Ascending aorta (tissue), 2 donors: ENCODE data around the gene HENMT1. TPM values are rescaled to one million over a fixed set of nuclear protein-coding genes. Genes with fewer than 3 reads are reported as not detected.

ENCODE experiments used
- DNase-seq, 2 donors: peaks; one replicate each; pipeline ENCODE4 v3.0.0-alpha.2; 2019; ENCODE audit warnings: low spot score in 2 of 2
- H3K27ac ChIP-seq, 2 donors: fragments of 200-600 bp; sonication (generic); one replicate each; pipeline ENCODE4 v1.5.1; 2016 to 2017; ENCODE audit warnings: mild to moderate bottlenecking in 1 of 2
- H3K27me3 ChIP-seq: fragments of 200-600 bp; sonication (generic); one replicate; pipeline ENCODE4 v1.5.1; 2017
- H3K36me3 ChIP-seq, 2 donors: fragments of 200-600 bp; sonication (generic); one replicate each; pipeline ENCODE4 v1.5.1; 2016
- H3K4me1 ChIP-seq, 2 donors: fragments of 200-600 bp; sonication (generic); one replicate each; pipeline ENCODE4 v1.5.1; 2016 to 2017; ENCODE audit warnings: mild to moderate bottlenecking in 1 of 2
- H3K4me3 ChIP-seq, 2 donors: fragments of 200-600 bp; sonication (generic); one replicate each; pipeline ENCODE4 v1.5.1; 2016 to 2017; ENCODE audit warnings: mild to moderate bottlenecking in 1 of 2
- H3K9me3 ChIP-seq, 2 donors: fragments of 200-600 bp; sonication (generic); one replicate each; pipeline ENCODE4 v1.5.1; 2016
- intact Hi-C: fragments of 100-400 bp; cut with DNase I; formaldehyde crosslinking; loops from one replicate; pipeline ENCODE4 v1.15.1; 2023
- total RNA-seq: library from RNA; depleted of rRNA; stranded (reverse); fragments of >200 nt; gene quantifications from one replicate; pipeline ENCODE4 v1.1.0, GENCODE V29; 2016
- TF ChIP-seq, protein P1 (sequence below), 3 experiments: fragments of 200-600 bp in 2 of 3; fragments of 450-650 bp in 1 of 3; sonication (generic) in 2 of 3; IDR thresholded peaks; one replicate each; pipeline ENCODE4 v1.5.1; 2016 to 2019; ENCODE audit warnings: antibody characterized with exemption in 3 of 3, mild to moderate bottlenecking in 1 of 3, moderate library complexity in 1 of 3

Gene HENMT1
- total RNA-seq, 1 donor from 2014 or later: not detected

DNA sequence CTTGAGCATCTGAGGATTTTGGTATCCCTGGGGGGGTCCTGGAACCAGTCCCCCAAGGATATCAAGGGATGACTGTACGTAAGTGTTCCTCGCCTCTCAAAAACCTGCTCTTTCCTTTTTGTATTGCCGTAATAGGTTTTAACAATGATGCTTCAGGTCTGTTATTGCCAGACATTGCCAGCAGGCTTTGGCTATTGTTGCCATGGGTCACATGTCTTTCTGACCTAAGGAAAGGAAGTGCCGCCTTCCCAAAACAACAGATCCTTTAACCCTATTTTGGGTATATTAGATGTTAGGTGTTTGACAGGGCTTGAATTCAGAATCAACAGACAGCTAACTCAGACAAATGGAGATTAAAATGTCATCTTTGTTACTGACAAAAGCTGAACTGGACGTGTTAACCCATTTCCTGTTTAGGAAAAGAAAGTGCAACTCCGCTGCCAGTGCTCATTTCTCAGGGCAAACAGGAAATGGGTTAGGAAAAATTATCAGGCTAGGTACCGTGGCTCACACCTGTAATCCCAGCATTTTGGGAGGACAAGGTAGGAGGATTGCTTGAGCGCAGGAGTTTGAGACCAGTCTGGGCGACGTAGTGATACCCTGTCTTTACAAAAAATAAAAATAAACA lies 18.8 kb upstream of the HENMT1 start:
- TF ChIP-seq, protein P1, sequence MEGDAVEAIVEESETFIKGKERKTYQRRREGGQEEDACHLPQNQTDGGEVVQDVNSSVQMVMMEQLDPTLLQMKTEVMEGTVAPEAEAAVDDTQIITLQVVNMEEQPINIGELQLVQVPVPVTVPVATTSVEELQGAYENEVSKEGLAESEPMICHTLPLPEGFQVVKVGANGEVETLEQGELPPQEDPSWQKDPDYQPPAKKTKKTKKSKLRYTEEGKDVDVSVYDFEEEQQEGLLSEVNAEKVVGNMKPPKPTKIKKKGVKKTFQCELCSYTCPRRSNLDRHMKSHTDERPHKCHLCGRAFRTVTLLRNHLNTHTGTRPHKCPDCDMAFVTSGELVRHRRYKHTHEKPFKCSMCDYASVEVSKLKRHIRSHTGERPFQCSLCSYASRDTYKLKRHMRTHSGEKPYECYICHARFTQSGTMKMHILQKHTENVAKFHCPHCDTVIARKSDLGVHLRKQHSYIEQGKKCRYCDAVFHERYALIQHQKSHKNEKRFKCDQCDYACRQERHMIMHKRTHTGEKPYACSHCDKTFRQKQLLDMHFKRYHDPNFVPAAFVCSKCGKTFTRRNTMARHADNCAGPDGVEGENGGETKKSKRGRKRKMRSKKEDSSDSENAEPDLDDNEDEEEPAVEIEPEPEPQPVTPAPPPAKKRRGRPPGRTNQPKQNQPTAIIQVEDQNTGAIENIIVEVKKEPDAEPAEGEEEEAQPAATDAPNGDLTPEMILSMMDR (IDR thresholded peaks at IDR 0.05): no peak
- Histone ChIP-seq H3K27ac (no peak overlapping the region), H3K4me3 (no peak overlapping the region), H3K36me3 (no peaks in the 10 kb centered on the region), H3K27me3 (no peaks in the 10 kb centered on the region), H3K9me3 (no peaks in the 10 kb centered on the region), H3K4me1 (no peaks in the 10 kb centered on the region)
- intact Hi-C loops: no loop called here
- no peak for DNase-seq

DNA sequence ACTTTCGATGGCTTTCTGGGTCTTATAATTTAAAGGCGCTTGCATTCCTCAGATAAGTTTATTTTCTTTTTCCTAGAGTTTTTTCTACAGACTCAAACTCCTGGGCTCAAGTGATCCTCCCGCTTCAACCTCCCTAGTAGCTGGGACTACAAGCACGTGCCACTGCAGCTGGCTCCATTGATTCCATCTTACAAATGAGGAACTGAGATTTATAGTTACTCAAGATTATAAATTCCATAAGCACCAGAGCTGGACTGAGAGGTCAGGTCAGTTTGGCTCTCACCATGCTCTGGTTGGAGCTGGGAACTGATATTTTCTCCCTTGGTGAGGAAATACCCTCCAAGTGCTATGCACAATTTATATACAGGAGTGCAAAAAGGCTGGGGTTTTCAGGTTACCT lies 17.8 kb upstream of the HENMT1 start:
- intact Hi-C loops: no loop called here
- no peak overlapping the region for H3K4me3 ChIP-seq
- no peak for DNase-seq
- H3K27ac ChIP-seq: no peak overlapping the region
- H3K4me1 ChIP-seq: no peaks in the 10 kb centered on the region
- TF ChIP-seq, protein P1 (IDR thresholded peaks at IDR 0.05): no peak
- no peaks in the 10 kb centered on the region for H3K9me3 ChIP-seq
- H3K27me3 ChIP-seq: no peaks in the 10 kb centered on the region
- no peaks in the 10 kb centered on the region for H3K36me3 ChIP-seq

DNA sequence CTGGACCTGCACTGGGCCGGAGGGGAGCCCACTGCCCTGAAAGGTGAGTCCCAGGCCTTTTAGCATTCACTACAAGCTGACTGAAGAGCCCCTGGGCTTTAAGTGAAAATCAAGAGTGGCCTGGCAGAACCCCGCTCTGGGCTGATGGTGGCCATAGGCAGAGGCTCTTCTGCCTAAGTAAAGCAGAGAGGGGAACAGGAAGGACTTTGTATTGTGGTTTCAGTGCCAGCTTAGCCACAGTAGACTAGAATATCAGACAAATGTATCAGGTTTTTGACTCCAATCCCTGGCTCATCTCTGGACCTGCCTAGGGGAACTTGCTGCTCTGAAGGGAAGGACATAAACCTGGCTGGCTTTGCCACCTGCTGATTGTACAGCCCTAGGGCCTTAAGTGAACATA lies 10.2 kb upstream of the HENMT1 start:
- no peak for DNase-seq
- H3K36me3 ChIP-seq: no peaks in the 10 kb centered on the region
- H3K9me3 ChIP-seq: no peaks in the 10 kb centered on the region
- TF ChIP-seq, protein P1 (IDR thresholded peaks at IDR 0.05): no peak
- no peak overlapping the region for H3K27ac ChIP-seq
- no peaks in the 10 kb centered on the region for H3K27me3 ChIP-seq
- no peaks in the 10 kb centered on the region for H3K4me1 ChIP-seq
- H3K4me3 ChIP-seq: no peak overlapping the region
- intact Hi-C loops: no loop called here

DNA sequence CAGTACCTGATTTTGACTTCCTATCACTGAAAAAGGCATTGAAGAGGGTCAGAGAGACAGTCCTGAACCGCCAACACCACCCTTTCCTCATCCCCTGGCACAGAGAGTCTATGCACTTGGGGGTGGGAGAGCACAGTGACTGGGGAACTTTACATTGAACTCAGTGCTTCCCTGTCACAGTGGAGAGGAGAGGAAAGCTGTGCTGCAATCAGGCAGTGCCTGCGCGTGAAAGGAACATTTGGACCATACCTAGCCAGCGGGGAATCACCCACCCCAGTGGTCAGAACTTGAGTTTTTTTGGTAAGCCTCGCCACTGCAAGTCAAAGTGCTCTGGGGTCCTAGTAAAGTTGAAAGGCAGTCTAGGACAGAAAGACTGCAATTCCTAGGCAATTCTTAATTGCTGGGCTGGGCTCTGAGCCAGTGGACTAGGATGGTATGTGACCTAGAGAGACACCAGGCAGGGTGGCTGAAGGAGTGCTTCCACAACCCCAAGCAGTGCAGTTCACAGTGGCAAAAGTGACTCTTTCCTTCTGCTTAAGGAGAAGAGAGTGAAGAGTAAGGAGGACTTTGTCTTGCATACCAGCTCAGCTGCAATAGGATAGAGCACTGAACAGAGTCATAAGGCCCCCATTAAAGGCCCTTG lies 9.4 kb upstream of the HENMT1 start:
- Histone ChIP-seq H3K9me3 (no peaks in the 10 kb centered on the region), H3K4me3 (no peak overlapping the region), H3K27me3 (no peaks in the 10 kb centered on the region), H3K4me1 (no peaks in the 10 kb centered on the region), H3K36me3 (no peaks in the 10 kb centered on the region), H3K27ac (no peak overlapping the region)
- intact Hi-C loops: no loop called here
- DNase-seq: no peak
- TF ChIP-seq, protein P1 (IDR thresholded peaks at IDR 0.05): no peak

DNA sequence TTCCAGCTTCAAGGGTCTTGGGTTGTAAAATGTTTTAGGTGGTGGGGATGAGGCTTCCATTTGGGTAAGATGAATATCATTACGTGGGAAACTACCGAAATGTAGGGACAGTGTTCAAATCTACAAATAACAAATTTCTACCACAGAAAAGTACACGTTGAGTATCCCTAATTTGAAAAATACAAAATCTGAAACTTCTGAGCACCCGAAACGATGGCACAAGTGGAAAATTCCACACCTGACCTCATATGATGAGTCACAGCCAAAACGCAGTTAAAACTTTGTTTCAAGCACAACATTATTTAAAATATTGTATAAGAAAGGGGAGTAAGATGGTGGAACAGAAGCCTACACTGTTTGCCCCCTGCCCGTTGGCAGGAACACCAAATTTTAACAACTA lies 8.8 kb upstream of the HENMT1 start:
- Histone ChIP-seq H3K4me1 (no peaks in the 10 kb centered on the region), H3K27ac (no peak overlapping the region), H3K36me3 (no peaks in the 10 kb centered on the region), H3K9me3 (no peaks in the 10 kb centered on the region), H3K27me3 (no peaks in the 10 kb centered on the region), H3K4me3 (no peak overlapping the region)
- intact Hi-C loops: loop anchor here (10.0 kb wide), 1 partner anchor 75 kb away; the partner anchor contains the start of gene STXBP3
- DNase-seq: no peak
- TF ChIP-seq, protein P1 (IDR thresholded peaks at IDR 0.05): no peak
